H1 (cell line): ENCODE results near the gene ATAD3B.

Experiments
- BCL11A ChIP-seq, 2 experiments: IDR thresholded peaks; one replicate each; pipeline ENCODE4 v1.6.1; 2011; ENCODE audit warnings: low read depth in 2 of 2, low read length in 2 of 2, mild to moderate bottlenecking in 2 of 2
- CHD2 ChIP-seq: IDR thresholded peaks from 2 replicates; pipeline ENCODE4 v1.6.1; 2012; ENCODE audit warnings: low read length, improper control_type of control experiment
- EP300 ChIP-seq, 2 experiments: IDR thresholded peaks; 1 replicate in 1 of 2; 2 replicates in 1 of 2; pipeline ENCODE4 v1.6.1; 2011 to 2012; ENCODE audit warnings: low read depth in 2 of 2, low read length in 2 of 2, mild to moderate bottlenecking in 2 of 2, borderline replicate concordance in 1 of 2, inconsistent platforms in 1 of 2, moderate library complexity in 1 of 2
- RAD21 ChIP-seq, 2 experiments: IDR thresholded peaks in 1 of 2; conservative IDR thresholded peaks in 1 of 2; 2 replicates each; pipeline ENCODE4 v1.6.1; 2011; ENCODE audit warnings: low read depth in 2 of 2, low read length in 2 of 2, improper control_type of control experiment in 1 of 2, inconsistent platforms in 1 of 2, mild to moderate bottlenecking in 1 of 2, moderate library complexity in 1 of 2
- TF ChIP-seq, protein P1 (sequence below), 3 experiments: IDR thresholded peaks; 1 replicate in 2 of 3; 2 replicates in 1 of 3; pipeline versions ENCODE4 v1.5.1 to v1.6.1; 2011; ENCODE audit warnings: low read length in 3 of 3, mild to moderate bottlenecking in 3 of 3, inconsistent platforms in 2 of 3, low read depth in 1 of 3, moderate library complexity in 1 of 3; ENCODE audit not compliant: insufficient read depth in 1 of 3; ENCODE audit errors: control extremely low read depth in 1 of 3

DNA sequence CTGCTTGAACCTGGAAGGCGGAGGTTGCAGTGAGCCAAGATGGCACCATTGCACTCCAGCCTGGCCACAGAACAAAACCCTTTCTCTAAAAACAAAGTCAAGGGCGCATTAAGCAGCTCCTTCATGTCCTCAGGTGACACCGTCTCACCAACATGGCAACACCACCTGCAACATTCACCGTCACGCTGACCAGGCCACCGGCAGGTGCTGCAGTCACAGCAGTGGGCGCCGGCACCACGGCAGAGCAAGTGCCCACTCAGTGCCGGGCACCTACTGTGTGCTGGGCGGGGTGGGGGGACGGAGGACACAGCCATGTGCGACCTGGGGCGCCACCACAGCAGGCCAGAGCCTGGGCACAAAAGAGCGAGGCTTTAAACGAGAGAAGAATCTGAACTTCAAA is 12.1 kb downstream of the ATAD3B start:
- TF ChIP-seq, protein P1, sequence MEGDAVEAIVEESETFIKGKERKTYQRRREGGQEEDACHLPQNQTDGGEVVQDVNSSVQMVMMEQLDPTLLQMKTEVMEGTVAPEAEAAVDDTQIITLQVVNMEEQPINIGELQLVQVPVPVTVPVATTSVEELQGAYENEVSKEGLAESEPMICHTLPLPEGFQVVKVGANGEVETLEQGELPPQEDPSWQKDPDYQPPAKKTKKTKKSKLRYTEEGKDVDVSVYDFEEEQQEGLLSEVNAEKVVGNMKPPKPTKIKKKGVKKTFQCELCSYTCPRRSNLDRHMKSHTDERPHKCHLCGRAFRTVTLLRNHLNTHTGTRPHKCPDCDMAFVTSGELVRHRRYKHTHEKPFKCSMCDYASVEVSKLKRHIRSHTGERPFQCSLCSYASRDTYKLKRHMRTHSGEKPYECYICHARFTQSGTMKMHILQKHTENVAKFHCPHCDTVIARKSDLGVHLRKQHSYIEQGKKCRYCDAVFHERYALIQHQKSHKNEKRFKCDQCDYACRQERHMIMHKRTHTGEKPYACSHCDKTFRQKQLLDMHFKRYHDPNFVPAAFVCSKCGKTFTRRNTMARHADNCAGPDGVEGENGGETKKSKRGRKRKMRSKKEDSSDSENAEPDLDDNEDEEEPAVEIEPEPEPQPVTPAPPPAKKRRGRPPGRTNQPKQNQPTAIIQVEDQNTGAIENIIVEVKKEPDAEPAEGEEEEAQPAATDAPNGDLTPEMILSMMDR (IDR thresholded peaks at IDR 0.05; ENCODE audit: control extremely low read depth in 1 of 3, insufficient read depth in 1 of 3, low read depth in 1 of 3, low read length in 3 of 3): no peak
- TF ChIP-seq CHD2: no peak
- TF ChIP-seq RAD21 (IDR thresholded peaks at IDR 0.05 in 1 of 2, conservative IDR thresholded peaks at IDR 0.05 in 1 of 2; ENCODE audit: low read depth in 2 of 2, low read length in 2 of 2): no peak
- no peak for TF ChIP-seq BCL11A (IDR thresholded peaks at IDR 0.05; ENCODE audit: low read depth in 2 of 2, low read length in 2 of 2)
- no peak for TF ChIP-seq EP300 (IDR thresholded peaks at IDR 0.05; ENCODE audit: borderline replicate concordance in 1 of 2, low read depth in 2 of 2, low read length in 2 of 2)
